GM21529 (cell line): ENCODE results near the gene MGAT5.
"Not testable (repeated sequence)": the region's sequence is repeated elsewhere in the genome, so short reads cannot be mapped to it uniquely, and the experiment has no call there.

Experiments
- ATAC-seq: cut with Tn5 transposase; IDR thresholded peaks from one replicate; pipeline ENCODE4 v1.9.1; 2021; ENCODE audit not compliant: unreplicated experiment

The MGAT5 gene

DNA sequence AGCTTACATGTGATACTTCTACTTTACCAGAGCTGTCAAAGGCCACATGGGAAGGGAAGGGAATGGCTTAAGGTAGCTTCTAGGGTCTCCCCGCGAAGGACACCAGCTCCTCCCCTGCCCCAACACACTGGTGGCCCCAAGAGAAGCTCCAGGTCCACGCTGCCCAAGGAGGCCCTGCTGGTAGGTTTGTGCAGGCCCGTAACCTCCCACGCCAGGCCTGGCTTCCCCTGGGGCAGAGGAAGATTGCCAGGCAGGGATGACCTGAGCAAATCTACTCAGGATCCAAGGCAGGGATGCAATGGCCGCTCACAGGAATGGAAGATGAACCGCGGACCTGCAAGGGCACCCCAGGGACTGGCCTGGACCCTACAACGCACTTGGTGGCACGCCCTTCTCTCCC is 205.1 kb downstream of the MGAT5 start:
- no peak for ATAC-seq

- ATAC-seq = no peak
Observed at GRCh38 chr2:134459706-134460406, 206.0 kb downstream of the MGAT5 start.

DNA sequence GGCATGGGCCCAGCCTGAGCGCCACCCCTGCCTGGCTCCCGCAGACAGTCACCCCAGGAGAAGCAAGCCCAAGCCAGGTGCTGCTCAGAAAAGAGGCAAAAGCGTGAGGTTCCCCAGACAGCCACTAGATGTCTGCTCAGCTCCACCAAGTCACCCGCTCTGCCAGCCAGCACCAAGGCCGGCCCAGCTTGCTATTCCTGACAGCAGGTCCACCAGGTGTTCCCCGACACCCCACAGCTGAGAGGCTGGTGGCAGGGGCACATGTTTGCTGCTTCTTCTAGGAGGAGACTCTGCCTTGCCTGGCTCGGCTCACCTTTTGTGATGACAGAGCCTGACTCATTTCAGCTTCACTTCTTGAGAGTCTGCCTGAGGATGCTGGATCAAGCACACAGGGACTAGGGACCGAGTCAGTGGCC is 206.7 kb downstream of the MGAT5 start:
- peak; percentile 88 for ATAC-seq

- ATAC-seq = no peak
Observed at GRCh38 chr2:134461511-134461910, 207.6 kb downstream of the MGAT5 start.

DNA sequence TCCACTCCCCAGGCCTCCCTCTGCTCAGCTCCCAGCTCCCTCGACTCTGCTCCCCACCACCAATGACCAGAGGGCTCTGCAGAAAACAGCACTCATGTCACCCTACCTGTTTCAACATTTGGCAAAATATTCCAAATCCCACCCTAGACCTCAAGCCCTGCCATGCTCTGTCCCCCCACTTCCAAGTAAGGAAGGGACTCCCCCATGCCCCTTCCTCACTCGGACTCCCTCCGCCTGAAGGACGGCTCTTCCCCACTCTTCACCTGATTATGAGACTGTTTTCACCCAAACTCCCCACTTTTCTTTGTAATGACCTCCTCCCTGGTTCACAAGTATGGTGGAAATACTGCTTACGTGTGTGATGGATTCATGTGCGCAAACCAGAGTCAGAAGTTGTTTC is 208.4 kb downstream of the MGAT5 start:
- ATAC-seq = no peak

- no peak for ATAC-seq
Observed at GRCh38 chr2:134462791-134463698, 209.2 kb downstream of the MGAT5 start.

DNA sequence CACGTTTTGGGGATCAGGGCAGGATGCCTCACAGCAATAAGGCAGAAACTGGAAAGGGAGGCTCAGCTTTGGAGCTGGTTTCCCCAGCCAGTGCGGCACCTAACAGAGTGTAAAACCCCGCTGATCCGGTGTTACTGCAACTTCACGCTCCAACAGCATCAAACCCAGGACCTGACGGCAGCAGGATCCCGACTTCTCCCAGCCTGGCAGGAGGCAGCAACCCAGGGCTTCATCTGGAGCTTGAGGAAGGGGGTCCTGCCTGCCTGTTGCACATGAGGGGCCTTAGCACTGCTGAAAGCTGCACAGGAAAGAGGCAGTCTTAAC is 209.8 kb downstream of the MGAT5 start:
- no peak for ATAC-seq

GRCh38 chr2:134465228-134466105 is 211.6 kb downstream of the MGAT5 start:
- ATAC-seq = no peak

- no peak for ATAC-seq
Observed at GRCh38 chr2:134466141-134466540, 212.3 kb downstream of the MGAT5 start.

GRCh38 chr2:134468164-134468563 is 214.3 kb downstream of the MGAT5 start:
- ATAC-seq = no peak

GRCh38 chr2:134468776-134469175 is 214.9 kb downstream of the MGAT5 start:
- no peak for ATAC-seq

DNA sequence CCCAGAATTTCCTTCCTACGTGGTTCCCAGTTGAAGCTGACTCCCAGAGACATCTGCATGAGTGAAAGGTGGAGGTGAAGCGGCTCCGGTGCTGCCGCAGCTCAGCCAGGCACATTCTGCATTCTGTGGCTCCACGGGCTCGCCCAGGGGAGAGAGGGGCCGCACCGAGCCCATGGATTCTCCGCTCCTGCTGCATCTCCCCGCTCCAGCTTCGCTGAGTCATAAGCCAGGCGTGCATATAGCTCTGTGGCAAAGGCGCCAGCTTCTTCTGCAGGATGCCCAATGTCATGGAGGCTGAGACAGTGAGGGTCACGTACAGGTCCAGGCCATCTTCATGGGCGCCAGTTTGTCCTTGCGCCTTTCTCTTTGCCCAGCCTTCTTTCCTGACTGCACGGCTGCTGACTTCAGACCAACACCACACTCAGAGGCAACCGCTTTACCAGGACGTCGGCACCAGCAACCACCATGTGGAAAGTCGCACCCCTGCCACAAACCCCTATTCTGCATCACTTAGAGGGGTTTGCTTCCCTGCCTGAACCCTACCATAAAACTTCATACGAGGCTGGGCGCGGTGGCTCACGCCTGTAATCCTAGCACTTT is 215.7 kb downstream of the MGAT5 start:
- no peak for ATAC-seq

GRCh38 chr2:134470561-134471168 is 216.8 kb downstream of the MGAT5 start:
- ATAC-seq = no peak

- ATAC-seq = not testable (repeated sequence)
Observed at GRCh38 chr2:134476982-134477381, 223.1 kb downstream of the MGAT5 start.

DNA sequence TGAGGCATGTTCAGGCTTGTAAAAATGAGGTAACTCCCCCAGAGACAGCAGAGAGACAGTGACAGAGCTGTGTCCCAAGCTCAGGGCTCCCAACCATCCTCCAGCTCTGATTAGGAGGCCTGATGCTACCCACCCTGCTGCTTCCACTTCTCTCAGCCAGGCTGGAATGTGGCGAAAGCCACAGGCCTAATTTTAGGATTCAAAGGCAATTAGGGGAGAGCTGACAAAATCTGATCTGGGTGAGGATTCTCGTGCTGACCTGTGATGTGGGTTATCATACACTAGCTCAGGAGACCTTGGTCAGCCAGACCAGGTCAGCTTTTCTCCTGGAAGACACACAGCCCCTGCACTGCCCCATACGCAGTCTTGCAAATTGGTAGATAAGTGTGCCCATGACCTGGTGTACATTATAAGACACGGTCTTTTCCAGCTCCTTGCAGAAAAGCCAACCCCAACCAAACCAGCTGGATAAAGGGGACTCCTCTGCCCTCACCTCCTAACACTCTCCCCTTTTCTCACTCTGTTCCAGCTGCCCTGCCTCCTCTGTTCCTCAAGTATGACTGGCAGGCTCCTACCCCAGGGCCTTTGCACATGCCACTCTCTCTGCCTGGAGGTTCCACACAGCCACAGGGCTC is 225.9 kb downstream of the MGAT5 start:
- no peak for ATAC-seq

DNA sequence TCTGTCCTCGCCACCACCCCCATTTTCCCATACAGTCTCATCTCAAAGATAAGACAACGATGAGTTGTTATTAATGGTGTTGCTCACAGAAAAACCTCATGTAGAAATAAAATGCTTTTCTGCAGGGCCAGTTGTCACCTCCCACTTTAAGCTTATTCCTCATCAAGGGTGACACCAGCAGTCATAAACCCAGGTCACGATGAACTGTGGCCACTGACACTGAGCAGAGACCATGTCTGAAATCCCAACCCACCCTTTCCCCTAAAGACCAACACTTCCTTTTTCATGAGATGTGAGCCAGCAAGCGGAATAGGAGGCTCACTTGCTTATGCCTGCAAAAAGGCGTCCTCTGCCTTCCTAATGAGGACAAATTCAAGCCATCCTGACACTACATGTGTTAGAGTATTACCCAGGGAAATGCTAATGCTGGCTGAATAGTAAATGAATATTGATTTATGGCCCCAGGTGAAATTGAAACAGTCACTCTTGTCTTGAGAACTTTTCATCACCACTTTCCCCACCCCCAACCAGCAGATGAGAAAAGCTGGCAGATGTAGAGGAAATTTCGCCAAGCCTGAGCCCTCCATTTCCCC is 228.4 kb downstream of the MGAT5 start:
- no peak for ATAC-seq

DNA sequence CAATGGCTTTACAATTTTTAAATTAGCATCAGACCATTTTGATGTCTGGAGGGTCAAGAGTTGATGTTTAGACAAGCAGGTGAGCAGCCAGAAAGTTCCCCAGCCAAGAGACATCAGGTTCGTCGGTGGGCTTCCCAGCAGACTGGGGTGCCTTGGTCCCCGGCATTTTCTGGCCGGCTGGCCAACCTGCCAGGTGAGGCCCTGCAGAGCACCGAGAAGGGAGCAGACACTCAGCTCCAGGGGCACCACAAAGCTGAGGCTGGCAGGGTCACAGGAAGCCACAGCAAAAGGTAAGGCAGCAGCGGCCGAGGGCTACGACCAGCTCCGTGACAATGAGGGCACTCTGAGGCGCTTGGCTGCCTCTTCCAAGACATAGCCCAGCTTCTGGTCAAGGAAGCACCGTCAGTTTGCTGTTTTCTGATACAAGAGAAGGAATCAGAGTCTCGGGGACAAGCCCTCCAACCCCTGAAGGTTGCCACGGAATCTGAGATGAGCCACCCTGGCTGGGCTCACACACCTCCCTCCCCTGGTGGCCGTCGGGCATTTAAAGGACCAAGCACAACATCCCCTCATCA is 229.0 kb downstream of the MGAT5 start:
- no peak for ATAC-seq

- ATAC-seq = no peak
Observed at GRCh38 chr2:134489732-134490384, 236.0 kb downstream of the MGAT5 start.

DNA sequence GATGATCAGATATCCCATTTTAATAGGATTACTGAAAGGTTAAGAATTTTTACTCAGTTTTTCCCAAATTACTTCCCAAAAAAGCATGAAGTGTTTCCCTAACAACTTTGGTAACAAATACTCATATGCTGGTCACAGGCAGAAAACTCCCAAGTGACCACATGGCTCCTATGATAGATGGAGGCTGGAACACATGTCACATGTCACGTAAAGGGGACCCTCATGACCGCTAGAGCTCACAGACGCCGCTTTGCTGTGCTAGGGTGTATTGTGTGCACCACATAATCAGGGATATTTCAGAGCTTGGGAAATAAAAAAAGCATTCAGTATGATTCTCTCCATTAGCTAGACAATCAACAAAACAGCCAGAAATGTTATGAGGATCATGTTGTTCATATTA is 236.7 kb downstream of the MGAT5 start:
- no peak for ATAC-seq
